GM10248 (cell line): ENCODE measurements around the gene CCDC57.

Experiments used
- CTCF ChIA-PET: fragments of 300-600 bp; sonication (Branson Sonifier 250); formaldehyde crosslinking; extraction: SDS; loops from one replicate; lab custom pipeline; 2021; ENCODE audit warnings: antibody characterized with exemption; lab: Yijun Ruan, JAX
- POLR2A ChIA-PET: fragments of 350-650 bp; sonication (Branson Sonifier 250); formaldehyde crosslinking; extraction: SDS; loops from one replicate; lab custom pipeline; 2020; ENCODE audit warnings: antibody characterized with exemption; lab: Yijun Ruan, JAX
- DNase-seq: peaks from one replicate; pipeline ENCODE4 v3.0.0; 2012; ENCODE audit errors: extremely low spot score
- TF ChIP-seq, protein P1 (sequence below): IDR thresholded peaks from 2 replicates; pipeline ENCODE4 v1.5.1; 2012; ENCODE audit warnings: mild to moderate bottlenecking, low read depth; ENCODE audit errors: extremely low read depth, missing control alignments, control extremely low read depth

Gene CCDC57

DNA sequence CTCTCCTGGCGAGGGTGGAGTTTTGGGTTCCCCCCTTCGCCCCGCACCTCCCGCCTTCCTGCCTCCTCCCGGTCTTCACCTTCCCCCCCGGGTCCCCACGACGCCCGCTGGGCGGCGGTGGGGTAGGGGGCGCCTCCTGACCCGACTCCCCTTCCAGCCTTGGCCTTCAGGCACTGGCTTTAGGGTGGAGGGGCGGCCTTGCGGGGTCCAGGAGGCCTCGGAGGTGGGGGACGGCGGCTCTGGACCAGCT lies 18.6 kb upstream of the CCDC57 start:
- CTCF ChIA-PET, result interaction anchor here (0.7 kb wide), 1 partner anchor 11 kb away, joined by 3 read pairs; no protein-coding TSS in a partner anchor
- no peak for DNase-seq
- POLR2A ChIA-PET, result no interaction called here
- TF ChIP-seq, protein P1, sequence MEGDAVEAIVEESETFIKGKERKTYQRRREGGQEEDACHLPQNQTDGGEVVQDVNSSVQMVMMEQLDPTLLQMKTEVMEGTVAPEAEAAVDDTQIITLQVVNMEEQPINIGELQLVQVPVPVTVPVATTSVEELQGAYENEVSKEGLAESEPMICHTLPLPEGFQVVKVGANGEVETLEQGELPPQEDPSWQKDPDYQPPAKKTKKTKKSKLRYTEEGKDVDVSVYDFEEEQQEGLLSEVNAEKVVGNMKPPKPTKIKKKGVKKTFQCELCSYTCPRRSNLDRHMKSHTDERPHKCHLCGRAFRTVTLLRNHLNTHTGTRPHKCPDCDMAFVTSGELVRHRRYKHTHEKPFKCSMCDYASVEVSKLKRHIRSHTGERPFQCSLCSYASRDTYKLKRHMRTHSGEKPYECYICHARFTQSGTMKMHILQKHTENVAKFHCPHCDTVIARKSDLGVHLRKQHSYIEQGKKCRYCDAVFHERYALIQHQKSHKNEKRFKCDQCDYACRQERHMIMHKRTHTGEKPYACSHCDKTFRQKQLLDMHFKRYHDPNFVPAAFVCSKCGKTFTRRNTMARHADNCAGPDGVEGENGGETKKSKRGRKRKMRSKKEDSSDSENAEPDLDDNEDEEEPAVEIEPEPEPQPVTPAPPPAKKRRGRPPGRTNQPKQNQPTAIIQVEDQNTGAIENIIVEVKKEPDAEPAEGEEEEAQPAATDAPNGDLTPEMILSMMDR, result no peak

DNA sequence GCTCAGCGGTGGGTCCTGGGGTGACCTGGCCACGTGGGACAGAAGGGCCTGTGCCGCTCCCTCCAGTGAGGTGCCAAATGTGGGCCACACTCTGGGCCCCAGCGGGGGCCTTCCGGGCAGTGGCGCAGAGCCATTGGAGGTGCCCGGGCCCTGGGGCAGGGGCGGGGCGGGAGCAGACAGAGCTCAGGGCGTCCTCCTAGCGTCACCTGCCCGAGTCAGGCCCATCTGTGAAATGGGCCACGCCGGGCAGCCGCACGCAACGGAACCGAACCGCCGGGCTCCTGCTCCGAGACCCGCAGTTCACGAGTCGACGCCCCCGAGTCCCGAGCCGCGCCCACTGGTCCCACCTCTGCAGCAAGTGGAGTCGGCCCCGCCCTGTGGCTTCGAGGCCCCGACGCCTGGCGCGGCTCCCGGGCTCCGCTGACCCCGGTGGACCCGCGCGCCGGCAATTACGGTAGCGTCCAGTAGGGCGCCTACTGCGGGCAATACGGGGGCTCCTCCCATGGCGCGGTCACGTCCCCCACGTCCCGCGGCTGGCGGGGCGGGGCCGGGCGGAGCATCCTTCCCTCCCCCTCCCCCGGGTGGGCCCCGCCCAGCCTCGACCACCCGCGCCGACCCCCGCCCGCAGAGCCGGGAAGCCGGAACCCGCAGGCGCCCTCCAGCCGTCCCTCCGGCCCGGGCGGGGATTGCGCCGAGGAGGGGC lies 18.1 kb upstream of the CCDC57 start:
- ChIA-PET POLR2A (no interaction called here), CTCF (interaction anchor here (1.0 to 1.6 kb wide), 3 partner anchors 8 to 201 kb away, joined by 3 to 4 read pairs (median 3); no protein-coding TSS in a partner anchor)
- TF ChIP-seq, protein P1, result peak; percentile 35
- DNase-seq, result peak; percentile 86

DNA sequence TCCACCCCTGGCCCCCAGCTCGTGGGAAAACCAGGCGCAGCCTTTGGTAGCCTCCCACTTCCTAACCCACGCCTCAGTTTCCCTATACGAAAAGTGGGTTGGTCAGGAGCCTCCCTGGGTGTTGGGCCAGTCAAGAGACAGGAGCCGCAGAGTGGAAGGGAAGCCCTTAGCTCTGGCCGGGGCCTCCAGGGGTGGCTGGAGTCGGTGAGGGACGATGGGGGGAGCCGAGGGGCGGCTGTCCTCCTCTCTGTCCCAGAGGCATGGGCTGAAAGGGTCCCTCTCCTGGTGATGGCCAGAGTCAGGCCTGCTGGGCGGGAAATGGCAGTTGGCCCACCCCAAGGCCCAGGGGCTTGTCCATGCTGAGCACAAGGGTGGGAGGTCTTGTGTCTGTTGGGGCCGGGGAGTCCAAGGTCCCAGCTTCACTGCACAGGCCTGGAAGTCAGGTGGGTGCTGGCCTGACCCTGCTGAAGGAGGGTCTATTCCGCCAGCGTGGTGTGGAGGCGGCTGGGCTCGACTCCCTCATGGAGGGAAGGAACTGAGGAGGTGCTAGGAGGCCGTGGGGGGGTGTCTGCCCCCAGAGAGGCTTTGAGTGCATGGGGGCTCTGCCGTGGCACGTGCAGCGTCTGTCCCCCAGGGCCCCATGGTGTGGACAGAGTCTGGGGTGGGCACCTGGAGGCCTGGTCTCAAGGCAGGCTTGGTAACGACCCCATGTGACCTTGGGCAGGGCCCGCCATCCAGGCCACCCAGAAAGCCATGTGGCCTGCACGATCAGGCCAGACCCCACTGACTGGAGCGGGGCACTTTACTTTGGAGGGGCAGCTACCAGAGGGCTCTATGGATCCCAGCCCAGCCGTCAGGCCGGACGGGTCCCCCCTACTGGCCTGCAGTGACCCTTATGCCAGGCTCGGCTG lies 17.3 kb upstream of the CCDC57 start:
- ChIA-PET POLR2A (interaction anchor here (0.9 to 1.5 kb wide), 7 partner anchors 9 to 131 kb away, joined by 3 to 11 read pairs (median 3); no protein-coding TSS in a partner anchor), CTCF (interaction anchor here (1.0 to 2.0 kb wide), 7 partner anchors 9 to 201 kb away, joined by 3 to 6 read pairs (median 3); no protein-coding TSS in a partner anchor)
- TF ChIP-seq, protein P1, result no peak
- DNase-seq, result no peak

DNA sequence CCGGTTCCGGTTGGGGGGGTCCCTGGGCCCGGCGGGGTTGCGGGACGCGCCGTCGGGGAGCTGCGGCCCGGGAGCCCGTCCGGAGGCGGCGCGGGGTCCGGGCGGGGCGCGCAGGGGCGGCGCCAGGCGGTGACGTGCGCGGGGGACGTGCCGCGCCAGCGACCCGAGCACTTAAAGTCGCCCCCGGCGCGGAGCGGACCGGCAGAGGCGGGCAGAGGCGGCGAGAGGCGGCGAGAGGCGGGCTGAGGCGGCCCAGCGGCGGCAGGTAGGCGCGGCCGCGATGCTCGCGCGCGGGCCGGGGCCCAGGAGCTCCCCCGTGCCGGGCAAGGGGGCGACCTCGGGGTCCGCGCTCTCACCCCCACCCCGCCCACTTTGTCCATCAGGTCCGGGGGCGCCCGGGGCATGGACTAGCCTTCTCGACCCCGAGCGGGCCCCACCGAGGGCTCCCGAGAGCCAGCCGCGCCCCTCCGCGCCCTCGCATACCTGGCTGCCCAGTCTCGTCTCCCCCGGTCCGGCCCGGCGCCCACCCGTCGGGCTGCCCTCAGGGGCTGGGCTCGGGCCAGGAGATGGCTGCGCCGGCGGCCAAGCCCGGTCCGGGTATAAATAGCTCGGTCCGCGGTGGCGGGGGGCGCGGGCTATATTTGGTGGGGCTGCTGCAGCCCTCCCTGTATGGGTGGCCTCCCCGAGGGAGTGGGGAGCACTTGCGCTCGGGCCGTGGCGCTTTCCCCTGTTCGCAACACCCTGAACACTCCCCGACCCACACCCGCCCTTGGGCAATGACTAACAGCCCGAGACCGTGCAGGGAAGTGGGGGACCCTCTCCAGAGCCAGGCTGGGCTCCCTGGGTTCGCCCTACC lies 16.4 kb upstream of the CCDC57 start, which contains the start of gene SLC16A3:
SLC16A3 (plus strand) TSS at position 201 of the 856 bp plus-strand sequence. CDS start 6,967 bp downstream, outside the sequence.
- TF ChIP-seq, protein P1, result no peak
- ChIA-PET CTCF (interaction anchor here (0.8 to 2.0 kb wide), 6 partner anchors 9 to 199 kb away, joined by 3 to 6 read pairs (median 4); no protein-coding TSS in a partner anchor), POLR2A (interaction anchor here (0.6 to 1.5 kb wide), 15 partner anchors 8 to 141 kb away, joined by 3 to 11 read pairs (median 3); partner anchors contain the start of gene CCDC57)
- peak; percentile 93 for DNase-seq

DNA sequence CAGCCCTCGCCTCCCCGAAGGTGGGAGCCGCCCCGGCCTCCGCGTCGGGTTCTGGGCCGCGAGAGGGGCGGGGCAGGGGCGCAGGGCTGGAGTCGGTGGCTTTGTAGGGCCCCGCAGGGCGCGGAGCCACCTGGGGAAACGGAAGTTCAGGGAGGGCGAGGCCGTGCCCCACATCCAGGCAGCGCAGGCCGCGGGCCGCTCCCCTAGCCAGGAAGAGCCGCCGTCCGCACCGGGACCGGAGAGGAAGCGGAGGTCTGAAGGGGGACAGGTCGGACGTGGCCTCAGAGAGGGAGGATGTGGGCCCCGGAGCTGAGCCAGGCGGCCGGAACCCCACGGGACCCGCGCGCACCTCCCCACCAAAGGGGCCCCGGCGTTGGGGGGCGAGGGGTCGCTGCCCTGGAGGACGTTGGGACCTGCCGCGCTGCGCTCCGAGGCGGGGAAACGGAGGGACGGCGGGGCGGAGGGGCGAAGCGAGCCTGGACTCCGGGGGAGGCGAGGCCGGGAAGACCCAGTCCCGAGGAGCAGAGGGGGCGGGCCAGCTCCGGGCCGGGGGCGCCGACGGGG lies 15.7 kb upstream of the CCDC57 start:
- TF ChIP-seq, protein P1, result no peak
- peak; percentile 79 for DNase-seq
- POLR2A ChIA-PET, result interaction anchor here (0.8 to 1.5 kb wide), 12 partner anchors 10 to 142 kb away, joined by 3 to 11 read pairs (median 4); partner anchors contain the start of gene CCDC57
- CTCF ChIA-PET, result interaction anchor here (0.8 to 2.0 kb wide), 4 partner anchors 9 to 198 kb away, joined by 3 to 6 read pairs (median 4); no protein-coding TSS in a partner anchor
